GM23338 (cell line): ENCODE measurements around the gene SLC30A5. TPM values are rescaled to one million over a fixed set of nuclear protein-coding genes. Genes with fewer than 3 reads are reported as not detected.

Experiments
- ATAC-seq: fragments of 200-7000 bp; cut with Tn5 transposase; 3 replicates; pipeline ENCODE4 v1.9.1; 2020
- DNase-seq: peaks from one replicate; pipeline ENCODE4 v3.0.0-alpha.2; 2015; ENCODE audit warnings: low spot score
- H2AFZ ChIP-seq: fragments of 200-600 bp; sonication (generic); 2 replicates; pipeline ENCODE4 v1.8.0; 2016; ENCODE audit warnings: antibody characterized with exemption, mild to moderate bottlenecking, moderate library complexity
- H3F3A ChIP-seq: fragments of 200-600 bp; sonication (generic); replicated peaks from 2 replicates; pipeline ENCODE4 v1.8.0; 2017; ENCODE audit warnings: antibody characterized with exemption, mixed run types, low read depth
- H3K27ac ChIP-seq: fragments of 200-600 bp; sonication (generic); 2 replicates; pipeline ENCODE4 v1.6.1; 2016; ENCODE audit warnings: low read depth
- H3K27me3 ChIP-seq: fragments of 200-600 bp; sonication (generic); 2 replicates; pipeline ENCODE4 v1.8.0; 2016; ENCODE audit warnings: mild to moderate bottlenecking, mixed run types, moderate library complexity; ENCODE audit not compliant: insufficient read depth
- H3K36me3 ChIP-seq: fragments of 200-600 bp; sonication (generic); 2 replicates; pipeline ENCODE4 v1.8.0; 2016; ENCODE audit warnings: mild to moderate bottlenecking; ENCODE audit not compliant: insufficient read depth
- H3K4me1 ChIP-seq: fragments of 200-600 bp; sonication (generic); 2 replicates; pipeline ENCODE4 v1.8.0; 2016; ENCODE audit warnings: mild to moderate bottlenecking, moderate library complexity; ENCODE audit not compliant: insufficient read depth
- H3K4me2 ChIP-seq: fragments of 200-600 bp; sonication (generic); 2 replicates; pipeline ENCODE4 v1.7.1; 2017; ENCODE audit warnings: mixed run types
- H3K4me3 ChIP-seq: fragments of 200-600 bp; sonication (generic); 2 replicates; pipeline ENCODE4 v1.6.1; 2016; ENCODE audit warnings: mixed run types
- H3K79me2 ChIP-seq: fragments of 200-600 bp; sonication (generic); replicated peaks from 2 replicates; pipeline ENCODE4 v1.8.0; 2017; ENCODE audit warnings: mild to moderate bottlenecking; ENCODE audit not compliant: insufficient read depth
- H3K9me2 ChIP-seq: fragments of 200-600 bp; sonication (generic); 2 replicates; pipeline ENCODE4 v1.8.0; 2017; ENCODE audit not compliant: insufficient read depth
- H4K20me1 ChIP-seq: fragments of 200-600 bp; sonication (generic); replicated peaks from 2 replicates; pipeline ENCODE4 v1.8.0; 2017; ENCODE audit warnings: mild to moderate bottlenecking; ENCODE audit not compliant: insufficient read depth
- H3K27ac Mint-ChIP-seq: 2 replicates; pipeline ENCODE4 v1.8.0; 2020; ENCODE audit warnings: inconsistent platforms, mild to moderate bottlenecking, moderate library complexity, mixed read lengths
- H3K27me3 Mint-ChIP-seq: 3 replicates; pipeline ENCODE4 v1.8.0; 2022; ENCODE audit warnings: low read depth, mild to moderate bottlenecking, moderate library complexity, mixed read lengths, inconsistent platforms; ENCODE audit not compliant: insufficient read depth, poor library complexity
- H3K36me3 Mint-ChIP-seq: 3 replicates; pipeline ENCODE4 v1.8.0; 2021; ENCODE audit warnings: low read depth, mild to moderate bottlenecking, inconsistent platforms, moderate library complexity, mixed read lengths
- H3K4me1 Mint-ChIP-seq: 3 replicates; pipeline ENCODE4 v1.8.0; 2020; ENCODE audit warnings: mild to moderate bottlenecking, inconsistent platforms, mixed read lengths
- H3K4me3 Mint-ChIP-seq: 3 replicates; pipeline ENCODE4 v1.8.0; 2021; ENCODE audit warnings: moderate library complexity, mild to moderate bottlenecking, inconsistent platforms, mixed read lengths
- H3K9me3 Mint-ChIP-seq: 3 replicates; pipeline ENCODE4 v1.8.0; 2020; ENCODE audit warnings: moderate library complexity, mild to moderate bottlenecking, inconsistent platforms, mixed read lengths
- CREB1 ChIP-seq: fragments of 250-450 bp; sonication (Bioruptor Pico); IDR thresholded peaks from 2 replicates; pipeline ENCODE4 v1.5.0; 2020; ENCODE audit warnings: low read depth, mild to moderate bottlenecking, moderate library complexity
- ETS1 ChIP-seq: IDR thresholded peaks from 2 replicates; pipeline ENCODE4 v1.6.1; 2016; ENCODE audit warnings: antibody characterized with exemption
- POLR2AphosphoS5 ChIP-seq: IDR thresholded peaks from 2 replicates; pipeline ENCODE4 v1.6.1; 2016; ENCODE audit warnings: antibody characterized with exemption, low read depth
- STAT1 ChIP-seq: IDR thresholded peaks from one replicate; pipeline ENCODE4 v1.6.1; 2016; ENCODE audit warnings: antibody characterized with exemption; ENCODE audit not compliant: unreplicated experiment
- ZNF462 ChIP-seq: fragments of 250-450 bp; sonication (Bioruptor Pico); IDR thresholded peaks from 2 replicates; pipeline ENCODE4 v1.5.0; 2020; ENCODE audit warnings: mild to moderate bottlenecking, moderate library complexity
- polyA plus RNA-seq: library from polyadenylated mRNA; unstranded; fragments of >200 nt; fragmentation: Nextera tagmentation; extraction: Ambion mirVana; gene quantifications from 2 replicates; pipeline ENCODE4 v1.2.1, GENCODE V29; 2016
- total RNA-seq: library from RNA; depleted of rRNA; stranded (reverse); fragments of >200 nt; shearing (Covaris generic); gene quantifications from 2 replicates; pipeline ENCODE4 v1.2.3, GENCODE V29; 2014
- TF ChIP-seq, protein P1 (sequence below), 2 experiments: fragments of 200-600 bp in 1 of 2; sonication (generic) in 1 of 2; conservative IDR thresholded peaks; 2 replicates each; pipeline versions ENCODE4 v1.5.1 to v1.6.1; 2016 to 2017; ENCODE audit warnings: antibody characterized with exemption in 2 of 2, low read depth in 2 of 2, mild to moderate bottlenecking in 2 of 2, moderate library complexity in 1 of 2
- TF ChIP-seq, protein P2 (sequence below): IDR thresholded peaks from one replicate; pipeline ENCODE4 v1.6.1; 2018; ENCODE audit warnings: antibody characterized with exemption; ENCODE audit not compliant: unreplicated experiment

SLC30A5 gene
- total and polyA plus RNA-seq, 2 experiments from 2014 or later = 38.2 to 43.2 TPM

- TF ChIP-seq ZNF462 (CRISPR knock-in tag) = no peak
These were observed 845 bp upstream of the SLC30A5 start (continued) for GRCh38 chr5:69092969-69093368.

GRCh38 chr5:69099302-69099701 lies 5.5 kb downstream of the SLC30A5 start:
- H3K27ac Mint-ChIP-seq = no peak overlapping the region
- TF ChIP-seq STAT1 (no peak), ETS1 (no peak), POLR2AphosphoS5 (no peak), CREB1 (no peak)
- TF ChIP-seq, protein P1, sequence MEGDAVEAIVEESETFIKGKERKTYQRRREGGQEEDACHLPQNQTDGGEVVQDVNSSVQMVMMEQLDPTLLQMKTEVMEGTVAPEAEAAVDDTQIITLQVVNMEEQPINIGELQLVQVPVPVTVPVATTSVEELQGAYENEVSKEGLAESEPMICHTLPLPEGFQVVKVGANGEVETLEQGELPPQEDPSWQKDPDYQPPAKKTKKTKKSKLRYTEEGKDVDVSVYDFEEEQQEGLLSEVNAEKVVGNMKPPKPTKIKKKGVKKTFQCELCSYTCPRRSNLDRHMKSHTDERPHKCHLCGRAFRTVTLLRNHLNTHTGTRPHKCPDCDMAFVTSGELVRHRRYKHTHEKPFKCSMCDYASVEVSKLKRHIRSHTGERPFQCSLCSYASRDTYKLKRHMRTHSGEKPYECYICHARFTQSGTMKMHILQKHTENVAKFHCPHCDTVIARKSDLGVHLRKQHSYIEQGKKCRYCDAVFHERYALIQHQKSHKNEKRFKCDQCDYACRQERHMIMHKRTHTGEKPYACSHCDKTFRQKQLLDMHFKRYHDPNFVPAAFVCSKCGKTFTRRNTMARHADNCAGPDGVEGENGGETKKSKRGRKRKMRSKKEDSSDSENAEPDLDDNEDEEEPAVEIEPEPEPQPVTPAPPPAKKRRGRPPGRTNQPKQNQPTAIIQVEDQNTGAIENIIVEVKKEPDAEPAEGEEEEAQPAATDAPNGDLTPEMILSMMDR (conservative IDR thresholded peaks at IDR 0.05; ENCODE audit: low read depth in 2 of 2) = no peak
- TF ChIP-seq, protein P2, sequence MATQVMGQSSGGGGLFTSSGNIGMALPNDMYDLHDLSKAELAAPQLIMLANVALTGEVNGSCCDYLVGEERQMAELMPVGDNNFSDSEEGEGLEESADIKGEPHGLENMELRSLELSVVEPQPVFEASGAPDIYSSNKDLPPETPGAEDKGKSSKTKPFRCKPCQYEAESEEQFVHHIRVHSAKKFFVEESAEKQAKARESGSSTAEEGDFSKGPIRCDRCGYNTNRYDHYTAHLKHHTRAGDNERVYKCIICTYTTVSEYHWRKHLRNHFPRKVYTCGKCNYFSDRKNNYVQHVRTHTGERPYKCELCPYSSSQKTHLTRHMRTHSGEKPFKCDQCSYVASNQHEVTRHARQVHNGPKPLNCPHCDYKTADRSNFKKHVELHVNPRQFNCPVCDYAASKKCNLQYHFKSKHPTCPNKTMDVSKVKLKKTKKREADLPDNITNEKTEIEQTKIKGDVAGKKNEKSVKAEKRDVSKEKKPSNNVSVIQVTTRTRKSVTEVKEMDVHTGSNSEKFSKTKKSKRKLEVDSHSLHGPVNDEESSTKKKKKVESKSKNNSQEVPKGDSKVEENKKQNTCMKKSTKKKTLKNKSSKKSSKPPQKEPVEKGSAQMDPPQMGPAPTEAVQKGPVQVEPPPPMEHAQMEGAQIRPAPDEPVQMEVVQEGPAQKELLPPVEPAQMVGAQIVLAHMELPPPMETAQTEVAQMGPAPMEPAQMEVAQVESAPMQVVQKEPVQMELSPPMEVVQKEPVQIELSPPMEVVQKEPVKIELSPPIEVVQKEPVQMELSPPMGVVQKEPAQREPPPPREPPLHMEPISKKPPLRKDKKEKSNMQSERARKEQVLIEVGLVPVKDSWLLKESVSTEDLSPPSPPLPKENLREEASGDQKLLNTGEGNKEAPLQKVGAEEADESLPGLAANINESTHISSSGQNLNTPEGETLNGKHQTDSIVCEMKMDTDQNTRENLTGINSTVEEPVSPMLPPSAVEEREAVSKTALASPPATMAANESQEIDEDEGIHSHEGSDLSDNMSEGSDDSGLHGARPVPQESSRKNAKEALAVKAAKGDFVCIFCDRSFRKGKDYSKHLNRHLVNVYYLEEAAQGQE = no peak

More at GRCh38 chr5:69099302-69099701, 5.5 kb downstream of the SLC30A5 start:
- Histone ChIP-seq H3K27me3 (no peaks in the 10 kb centered on the region), H4K20me1 (no peaks in the 10 kb centered on the region), H3K4me1 (no peaks in the 10 kb centered on the region), H3F3A (no peaks in the 10 kb centered on the region), H3K9me2 (no peaks in the 10 kb centered on the region), H3K36me3 (0 out of 2 replicates have a peak, but pooled peaks cover 2% of the 10 kb centered on the region), H3K4me2 (no peak overlapping the region), H3K79me2 (peaks cover 47% of the 10 kb centered on the region), H2AFZ (no peak overlapping the region), H3K4me3 (no peak overlapping the region), H3K27ac (no peak overlapping the region; the same call in 1 of the 2 replicates)
- H3K36me3 Mint-ChIP-seq = peaks cover 21% of the 10 kb centered on the region; the same call in 2 of the 3 replicates
- no peaks in the 10 kb centered on the region for H3K9me3 Mint-ChIP-seq
- no peak overlapping the region for H3K4me3 Mint-ChIP-seq
- ATAC-seq (0 out of 3 replicates have a peak, but pooled peaks have one; percentile 31), DNase-seq (no peak)
- peaks cover 2% of the 10 kb centered on the region for H3K27me3 Mint-ChIP-seq
- H3K4me1 Mint-ChIP-seq = peaks cover 6% of the 10 kb centered on the region; the same call in 2 of the 3 replicates
